Posterior cingulate gyrus (tissue), 11 donors: ENCODE data around the gene PSEN2.

Experiments used
- DNase-seq, 10 donors: peaks; one replicate each; pipeline versions ENCODE4 v3.0.0 to v3.0.0-alpha.2; 2020 to 2021; ENCODE audit warnings: mixed read lengths in 3 of 10
- intact Hi-C: fragments of 100-400 bp; cut with DNase I; formaldehyde crosslinking; loops from one replicate; pipeline ENCODE4 v1.15.1; 2023

The PSEN2 gene

GRCh38 chr1:226862890-226863289 is 7.5 kb upstream of the PSEN2 start:
- intact Hi-C loops: no loop called here
- DNase-seq: no peak

DNA sequence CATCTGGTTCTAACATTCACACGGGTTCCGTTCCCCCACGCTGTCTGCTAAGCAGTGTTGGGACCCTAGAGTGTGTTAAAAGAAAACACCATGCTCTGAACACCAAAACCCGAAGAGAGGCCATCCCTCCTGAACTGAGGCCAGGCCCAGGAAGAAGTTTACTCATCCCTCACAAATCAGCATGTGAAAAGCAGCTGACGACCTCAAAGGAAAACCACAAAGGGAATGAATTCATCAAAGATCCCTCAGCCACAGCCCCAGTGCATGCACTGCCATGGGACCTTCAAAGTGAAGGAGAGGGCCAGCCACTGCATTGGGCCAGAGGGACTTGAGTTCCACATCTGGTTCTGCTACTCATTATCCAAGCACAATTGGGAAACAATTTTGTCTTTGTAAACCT is 7.0 kb upstream of the PSEN2 start:
- intact Hi-C loops: no loop called here
- no peak for DNase-seq

- DNase-seq: no peak
- intact Hi-C loops: no loop called here
Observed at GRCh38 chr1:226864311-226864710, 6.1 kb upstream of the PSEN2 start.

GRCh38 chr1:226865590-226865989 is 4.8 kb upstream of the PSEN2 start:
- no peak for DNase-seq
- intact Hi-C loops: no loop called here

DNA sequence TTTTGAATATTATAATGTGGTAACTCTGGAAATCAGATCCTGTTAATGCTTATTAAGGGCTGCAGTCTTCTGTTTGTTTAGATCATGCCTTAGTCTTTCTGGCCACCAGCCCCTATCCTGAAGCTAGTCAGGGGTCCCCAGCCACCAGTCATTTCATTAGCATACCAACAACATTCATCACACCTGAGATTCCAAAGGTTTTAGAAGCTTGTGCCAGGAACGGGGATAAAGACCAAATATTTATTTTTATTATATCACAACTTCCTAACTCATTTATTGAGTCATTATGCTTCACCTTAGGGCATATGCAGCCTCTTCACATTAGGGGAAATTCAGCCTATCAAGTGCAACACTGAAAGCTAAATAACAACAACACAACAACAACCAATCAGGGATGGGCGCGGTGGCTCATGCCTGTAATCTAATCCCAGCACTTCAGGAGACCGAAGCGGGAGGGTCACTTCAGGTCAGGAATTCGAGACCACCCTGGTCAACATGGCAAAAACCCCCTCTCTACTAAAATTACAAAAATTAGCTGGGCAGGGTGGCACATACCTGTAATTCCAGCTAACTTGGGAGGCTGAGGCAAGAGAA is 2.9 kb upstream of the PSEN2 start:
- DNase-seq: no peak
- intact Hi-C loops: no loop called here

- no peak for DNase-seq
- intact Hi-C loops: no loop called here
Observed at GRCh38 chr1:226868726-226869125, 1.7 kb upstream of the PSEN2 start.

DNA sequence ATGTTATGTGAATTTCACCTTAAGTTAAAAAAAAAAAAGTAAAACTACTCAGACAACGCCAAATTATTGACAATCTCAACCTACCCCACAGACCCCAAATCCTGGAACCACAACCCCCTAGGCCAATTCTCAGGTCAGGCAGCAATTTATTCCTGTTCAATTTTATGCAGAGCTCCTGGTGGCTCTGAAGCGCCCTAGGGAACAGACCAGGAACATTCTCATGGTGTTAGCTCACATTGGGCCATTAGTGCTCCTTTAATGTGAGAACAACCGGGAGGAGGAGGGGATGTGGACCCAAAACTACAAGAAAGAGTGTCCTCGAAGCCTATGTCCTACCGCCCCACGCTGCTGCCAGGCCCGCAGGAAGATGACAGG is 403 bp upstream of the PSEN2 start:
- no peak for DNase-seq
- intact Hi-C loops: no loop called here

DNA sequence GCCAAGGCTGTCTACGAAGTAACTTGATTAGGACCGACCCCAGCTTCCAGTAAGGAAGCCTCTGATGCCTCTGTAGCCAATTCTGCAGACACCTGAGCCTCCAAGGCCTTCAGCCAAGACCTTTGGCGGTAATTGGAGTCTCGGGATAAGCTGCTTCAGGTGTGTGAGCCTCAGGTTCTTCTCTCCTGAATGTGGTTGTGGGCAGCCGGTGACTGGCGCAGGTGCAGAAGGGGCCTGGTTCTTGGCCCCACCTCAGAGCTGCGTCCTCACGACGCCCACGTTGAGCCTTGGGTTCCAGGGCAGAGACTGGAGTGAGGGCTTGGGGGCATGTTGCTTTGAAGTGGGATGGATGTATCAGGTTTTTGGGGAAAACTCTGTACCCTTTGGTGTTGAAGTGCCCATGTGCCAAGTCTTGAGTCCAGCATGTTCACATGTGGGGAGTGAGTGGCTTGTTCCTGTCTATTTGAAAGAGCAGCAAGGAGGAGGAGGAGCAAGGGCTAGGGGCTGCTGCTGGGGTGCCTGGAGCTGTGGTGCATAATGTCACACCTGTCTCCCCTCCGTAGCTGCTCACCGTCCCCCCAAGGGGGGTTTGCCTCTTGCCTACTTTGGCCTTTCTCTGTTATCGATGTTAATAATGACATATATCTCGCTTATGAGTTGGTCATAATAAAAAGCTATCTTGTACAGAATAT is 1.4 kb downstream of the PSEN2 start:
- intact Hi-C loops: no loop called here
- no peak for DNase-seq

GRCh38 chr1:226872437-226872836 is 2.0 kb downstream of the PSEN2 start:
- intact Hi-C loops: no loop called here
- DNase-seq: no peak

GRCh38 chr1:226873771-226874578 is 3.6 kb downstream of the PSEN2 start:
- intact Hi-C loops: no loop called here
- no peak for DNase-seq

GRCh38 chr1:226874579-226875425 is 4.4 kb downstream of the PSEN2 start:
- peak in 1 of 10 donors; percentile 51 for DNase-seq
- intact Hi-C loops: loop anchor here (5.0 kb wide), 1 partner anchor 348 kb away; no protein-coding TSS in a partner anchor

DNA sequence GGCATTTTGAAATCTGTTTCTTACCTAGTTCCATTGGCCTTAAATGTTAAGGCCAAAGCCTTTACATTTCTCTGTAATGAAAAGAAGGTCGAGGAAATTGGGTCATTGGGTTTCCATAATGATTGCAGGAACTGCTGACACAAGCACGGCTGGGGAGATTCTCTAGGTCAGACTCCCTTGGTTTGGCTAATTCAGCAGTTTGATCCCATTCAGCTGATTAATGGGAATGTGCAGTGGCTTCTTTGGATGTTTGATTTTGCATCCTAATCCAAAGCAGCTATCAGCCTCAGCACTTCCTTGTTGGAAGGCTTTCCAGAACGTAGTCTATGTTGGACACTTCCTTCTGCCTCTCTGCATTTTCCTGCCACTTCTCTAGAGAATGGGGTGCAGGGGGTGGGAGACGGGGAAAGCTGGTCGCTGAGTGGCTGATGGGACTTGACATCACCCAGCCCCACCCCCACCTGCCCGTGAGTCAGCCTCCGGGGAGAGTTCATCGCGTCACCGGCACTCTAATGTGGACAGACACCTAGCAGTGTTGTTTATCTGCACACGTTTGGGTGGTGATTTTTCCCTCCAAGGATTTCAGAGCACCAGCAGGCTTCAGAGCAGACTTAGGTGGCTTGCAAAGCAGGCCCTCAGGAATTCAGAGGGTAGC is 5.4 kb downstream of the PSEN2 start:
- intact Hi-C loops: loop anchor here (5.0 kb wide), 1 partner anchor 348 kb away; no protein-coding TSS in a partner anchor
- DNase-seq: no peak

DNA sequence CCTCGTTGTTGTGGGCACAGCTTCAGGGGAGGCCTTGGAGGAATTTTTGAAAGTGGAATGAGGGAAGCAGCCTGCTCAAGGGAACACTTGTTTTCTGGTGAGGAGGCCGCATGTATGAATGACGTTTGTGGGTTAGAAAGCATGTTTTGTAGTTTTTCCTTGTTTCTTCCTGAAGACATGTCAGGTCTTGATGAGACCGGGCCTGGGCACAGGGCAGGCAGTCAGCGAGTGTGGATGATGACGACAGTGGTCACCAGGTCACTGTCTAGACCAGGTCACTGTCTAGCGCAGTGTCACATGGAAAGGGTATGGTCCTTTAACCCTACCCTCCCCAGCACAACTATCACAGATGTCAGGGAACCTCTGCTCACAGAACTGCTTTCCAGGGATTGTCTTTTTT is 7.3 kb downstream of the PSEN2 start:
- intact Hi-C loops: loop anchor here (5.0 kb wide), 1 partner anchor 350 kb away; no protein-coding TSS in a partner anchor
- no peak for DNase-seq

GRCh38 chr1:226880372-226881287 is 10.2 kb downstream of the PSEN2 start:
- intact Hi-C loops: no loop called here
- DNase-seq: no peak

- intact Hi-C loops: no loop called here
Observed at GRCh38 chr1:226881515-226882185, 11.2 kb downstream of the PSEN2 start.

DNA sequence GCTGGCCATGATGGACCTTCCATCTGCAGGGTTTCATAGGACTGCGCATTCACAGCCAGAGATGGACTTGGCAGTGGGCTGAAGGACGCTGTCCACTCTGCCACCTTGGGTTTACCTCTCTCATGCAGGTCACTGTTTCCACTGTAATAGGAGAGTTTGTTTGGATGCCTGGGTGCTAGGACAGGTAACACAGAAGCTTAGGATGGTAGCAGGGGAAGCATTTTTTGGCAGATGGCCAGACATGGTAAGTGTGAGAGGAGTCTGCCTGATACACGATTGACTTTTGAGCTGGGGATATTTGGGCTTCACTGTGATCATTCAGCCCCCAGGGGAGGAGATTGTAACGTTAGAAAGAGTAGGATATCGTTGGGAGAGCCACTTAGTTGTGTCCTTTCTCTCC is 11.8 kb downstream of the PSEN2 start:
- no peak for DNase-seq
- intact Hi-C loops: no loop called here

More at GRCh38 chr1:226881515-226882185, 11.2 kb downstream of the PSEN2 start:
- no peak for DNase-seq

DNA sequence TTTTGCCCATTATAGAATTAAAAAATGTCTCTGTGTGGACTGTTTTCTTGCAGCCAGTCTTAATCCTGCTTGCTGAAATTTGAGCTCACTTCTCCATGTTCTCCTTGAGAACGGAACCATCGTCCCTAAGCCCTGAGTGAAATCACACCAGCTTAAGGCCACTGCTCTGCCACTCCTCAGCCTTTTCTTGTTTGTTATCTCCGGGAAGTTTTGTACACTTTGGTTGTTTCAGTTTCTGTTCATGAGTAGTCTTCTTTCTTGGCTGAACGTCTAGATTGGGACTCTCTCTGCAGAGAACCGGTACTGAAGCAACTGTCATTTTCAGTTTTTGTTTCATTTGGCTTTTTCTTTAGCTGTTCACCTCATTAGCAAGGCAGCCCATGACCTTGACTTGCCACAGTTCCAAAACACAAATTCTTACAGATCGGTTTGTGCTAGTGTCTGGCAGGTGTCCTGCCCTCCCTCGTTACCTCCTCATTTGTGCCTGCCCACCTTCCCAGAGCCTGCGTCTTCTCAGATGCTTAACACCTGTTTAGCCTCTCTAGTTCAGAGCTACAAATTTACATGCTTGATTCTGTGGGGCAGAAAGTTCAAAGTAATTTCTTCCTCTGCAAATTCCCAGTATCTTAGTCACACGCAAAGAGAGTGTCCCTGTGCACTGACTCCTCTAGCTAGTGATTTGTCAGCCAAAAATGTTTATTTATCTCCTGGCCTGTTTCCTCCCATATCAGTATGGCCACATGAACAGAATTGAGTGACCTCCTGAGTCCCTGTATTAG is 12.4 kb downstream of the PSEN2 start:
- no peak for DNase-seq
- intact Hi-C loops: no loop called here

- no peak for DNase-seq
- intact Hi-C loops: no loop called here
Observed at GRCh38 chr1:226883630-226884029, 13.2 kb downstream of the PSEN2 start.
